Eye (tissue), 1 donor: ENCODE data around the gene CDKN1C.

Experiments used
- DNase-seq: peaks from one replicate; pipeline ENCODE4 v3.0.0-alpha.2; 2015

Gene CDKN1C

DNA sequence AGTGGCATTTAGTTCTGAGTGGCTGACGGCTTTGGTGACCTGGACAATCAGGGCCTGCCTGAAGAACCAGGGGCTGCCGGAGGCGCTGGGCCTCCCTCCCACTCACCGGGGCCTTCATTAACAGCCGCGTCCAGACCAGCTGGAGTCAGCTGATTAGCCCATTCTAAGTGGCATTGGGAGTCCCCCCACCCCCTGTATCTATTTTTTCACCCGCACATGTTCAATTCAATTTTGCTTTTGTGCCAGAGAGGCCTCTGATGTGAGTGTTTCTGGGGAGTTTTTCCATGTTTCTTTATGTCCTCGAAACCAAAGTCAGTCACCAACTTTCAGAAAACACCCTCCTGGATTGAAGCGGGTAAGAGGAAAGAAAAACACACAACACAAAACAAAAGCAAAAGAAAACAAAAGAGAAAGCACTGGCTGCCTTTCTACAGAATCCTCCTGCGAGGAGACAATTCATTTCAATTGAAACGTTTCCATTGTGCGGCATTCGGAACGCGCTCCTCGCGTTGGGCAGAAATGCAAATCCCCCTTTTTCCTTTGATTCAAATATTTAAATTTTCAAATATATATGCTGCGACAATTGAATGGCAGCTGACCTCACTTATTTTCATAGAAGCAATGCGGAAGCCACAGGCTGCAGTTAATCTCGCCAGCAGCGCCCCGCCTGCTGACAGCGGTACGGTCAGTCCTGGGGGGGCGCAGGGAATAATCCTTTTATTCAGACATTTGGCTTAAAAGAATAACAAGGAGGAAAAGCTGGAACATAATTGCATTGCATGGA, 17.7 kb downstream of the CDKN1C start:
- DNase-seq: peak; percentile 86

DNA sequence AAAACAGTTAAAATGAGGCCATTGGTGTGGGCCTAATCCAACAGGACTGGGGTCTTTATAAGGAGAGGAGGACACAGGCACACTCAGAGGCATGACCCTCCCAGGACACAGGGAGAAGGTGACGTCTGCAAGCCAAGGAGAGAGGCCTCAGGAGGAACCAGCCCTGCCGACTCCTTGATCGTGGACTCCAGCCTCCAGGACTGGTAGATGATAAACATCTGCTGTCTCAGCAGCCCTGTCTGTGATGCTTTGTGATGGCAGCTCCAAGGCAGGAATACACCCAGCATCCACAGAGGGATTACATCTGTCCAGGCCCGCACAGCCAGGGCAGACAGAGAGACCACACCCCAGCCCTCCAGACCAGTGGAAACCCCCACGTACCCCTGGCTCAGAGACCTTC, 18.4 kb downstream of the CDKN1C start:
- DNase-seq: no peak

DNA sequence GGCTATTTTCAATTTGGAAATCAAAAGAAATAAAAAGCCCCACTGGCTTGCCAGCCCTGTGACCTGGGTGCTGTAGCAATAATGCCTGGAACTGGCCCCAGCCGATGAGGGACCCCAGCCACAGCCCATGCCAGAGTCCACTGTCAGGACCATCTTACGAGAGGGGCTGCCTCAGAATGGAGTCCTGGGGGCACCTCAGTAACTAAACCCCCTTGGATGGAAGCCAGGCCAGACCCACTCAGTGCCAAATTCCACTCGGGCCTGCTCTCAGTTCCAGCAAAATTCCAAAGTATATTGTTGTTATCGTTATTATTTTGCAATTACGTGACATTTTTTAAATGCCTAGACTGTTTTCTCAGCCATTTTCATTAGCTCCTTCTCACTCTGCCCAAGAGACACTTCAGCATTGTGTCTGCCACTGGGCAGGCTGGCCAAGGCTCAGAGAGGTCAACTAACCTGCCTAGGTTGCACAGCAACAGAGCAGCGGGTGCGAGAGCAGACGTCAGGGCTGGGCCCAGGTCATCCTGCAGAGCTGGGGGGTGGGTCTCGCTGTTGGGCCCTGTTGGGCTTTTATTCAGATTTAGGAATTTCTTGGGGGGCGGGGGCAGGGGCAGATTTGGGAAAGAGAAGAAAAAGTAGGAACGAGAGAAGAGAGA, 19.5 kb downstream of the CDKN1C start:
- no peak for DNase-seq

DNA sequence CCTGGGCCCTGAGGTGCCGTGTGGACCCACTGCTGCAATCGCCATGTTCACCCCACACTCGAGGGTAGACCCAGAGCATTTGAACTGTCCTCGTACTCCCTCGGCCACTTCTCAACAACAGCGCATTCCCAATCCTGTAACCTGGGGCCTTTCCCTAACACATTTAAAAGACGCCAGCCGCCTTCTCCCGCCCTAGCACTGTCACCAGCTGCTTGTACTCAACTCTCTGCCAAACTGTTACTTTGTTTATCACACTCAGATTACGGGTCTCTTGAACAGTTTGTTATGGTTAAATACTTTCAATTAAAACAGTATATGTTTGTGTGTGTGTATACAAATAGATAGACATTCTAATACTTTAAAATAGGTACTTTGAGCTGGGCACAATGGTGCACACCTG, 20.7 kb downstream of the CDKN1C start:
- no peak for DNase-seq

DNA sequence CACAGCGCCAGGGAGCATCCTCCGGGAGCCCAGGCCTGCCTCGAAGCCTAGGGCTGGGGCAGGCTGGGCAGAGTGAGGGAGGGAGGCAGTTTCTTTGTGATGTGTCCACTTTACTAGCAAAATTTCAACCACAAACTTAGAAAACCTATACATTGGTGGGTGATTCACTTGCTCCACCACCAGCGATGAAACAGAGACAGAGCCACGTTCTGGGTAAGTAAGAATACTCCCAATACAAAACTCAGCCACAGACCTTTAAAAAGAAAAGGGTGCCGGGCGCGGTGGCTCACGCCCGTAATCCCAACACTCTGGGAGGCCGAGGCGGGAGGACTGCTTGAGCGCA, 22.3 kb downstream of the CDKN1C start:
- DNase-seq: no peak

DNA sequence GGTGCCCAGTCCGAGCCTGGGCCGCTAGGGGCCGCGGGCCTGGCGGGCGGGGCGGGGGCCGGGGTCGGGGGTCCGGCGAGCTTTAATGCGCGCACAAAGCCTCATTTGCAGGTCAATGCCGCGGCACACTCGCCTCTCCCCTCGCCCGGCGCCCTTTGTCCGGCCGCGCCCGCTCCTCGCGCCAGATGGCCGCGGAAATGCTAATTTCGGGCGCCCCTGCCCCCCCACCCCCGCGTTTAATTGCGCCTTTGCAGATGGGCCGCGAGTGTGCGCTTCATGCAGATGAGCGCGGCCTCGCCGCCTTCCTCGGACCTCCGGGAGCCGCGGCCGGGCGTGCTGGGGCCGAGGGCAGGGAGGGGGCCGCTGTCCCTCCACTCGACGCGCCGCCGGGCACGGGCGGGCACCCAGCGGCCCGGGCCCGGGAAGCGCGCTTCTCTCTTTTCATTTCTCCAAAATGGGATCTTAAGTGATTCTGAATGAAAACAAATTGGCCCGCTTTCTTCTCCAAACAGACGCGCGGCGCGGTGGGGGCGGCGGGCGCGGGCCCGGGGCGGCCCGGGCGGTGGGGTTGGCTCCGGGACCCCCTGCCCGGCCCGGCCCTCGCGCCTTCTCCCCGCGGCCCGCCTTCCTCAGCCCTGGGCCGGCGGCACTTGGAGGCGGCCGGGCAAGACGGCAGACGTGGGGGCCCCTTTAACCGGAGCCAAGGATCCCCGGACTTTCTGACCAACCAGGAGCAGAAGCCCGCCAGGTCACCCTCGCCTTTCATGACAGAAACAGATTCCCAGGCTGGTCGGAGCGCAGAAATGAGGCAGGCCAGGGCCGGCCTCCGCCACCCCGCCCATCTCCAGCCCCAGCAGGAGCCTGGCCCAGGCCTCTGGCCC, 22.9 kb downstream of the CDKN1C start:
- DNase-seq: peak; percentile 75

DNA sequence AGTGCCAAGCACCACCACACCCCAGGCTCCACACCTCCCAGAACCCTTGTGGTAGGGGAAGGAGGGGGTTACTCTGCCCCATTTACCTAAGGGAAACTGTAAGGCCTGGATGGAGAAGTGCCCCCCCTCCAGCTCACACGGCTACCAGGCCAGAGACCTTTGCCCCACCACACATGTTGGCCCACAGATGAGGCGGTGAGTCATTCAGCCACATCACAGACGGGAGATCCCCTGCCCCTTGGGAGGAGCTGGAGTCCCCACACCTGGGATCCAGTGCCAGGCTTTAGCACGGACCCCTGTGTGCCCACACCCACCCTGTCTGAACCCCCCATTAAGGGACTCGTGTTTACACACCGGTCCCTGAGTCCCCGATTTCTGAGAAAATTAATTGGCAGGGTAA, 24.9 kb downstream of the CDKN1C start:
- no peak for DNase-seq

DNA sequence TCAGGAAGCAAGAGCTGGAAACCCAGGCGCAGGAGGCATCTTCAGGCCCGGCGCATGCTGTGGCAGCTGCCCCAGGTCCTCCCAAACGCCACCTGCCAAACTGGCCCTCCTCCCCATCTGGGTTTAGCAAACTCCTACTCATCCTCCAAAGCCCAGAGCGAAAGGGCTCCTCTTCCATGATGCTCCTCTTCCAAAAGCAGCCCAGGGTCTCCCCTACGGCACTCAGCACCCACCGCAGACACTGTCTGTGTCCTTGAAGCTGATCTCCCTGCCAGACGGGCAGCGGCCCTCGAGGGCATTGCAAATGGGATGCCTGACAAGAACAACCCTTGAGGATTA, 25.9 kb downstream of the CDKN1C start:
- no peak for DNase-seq

DNA sequence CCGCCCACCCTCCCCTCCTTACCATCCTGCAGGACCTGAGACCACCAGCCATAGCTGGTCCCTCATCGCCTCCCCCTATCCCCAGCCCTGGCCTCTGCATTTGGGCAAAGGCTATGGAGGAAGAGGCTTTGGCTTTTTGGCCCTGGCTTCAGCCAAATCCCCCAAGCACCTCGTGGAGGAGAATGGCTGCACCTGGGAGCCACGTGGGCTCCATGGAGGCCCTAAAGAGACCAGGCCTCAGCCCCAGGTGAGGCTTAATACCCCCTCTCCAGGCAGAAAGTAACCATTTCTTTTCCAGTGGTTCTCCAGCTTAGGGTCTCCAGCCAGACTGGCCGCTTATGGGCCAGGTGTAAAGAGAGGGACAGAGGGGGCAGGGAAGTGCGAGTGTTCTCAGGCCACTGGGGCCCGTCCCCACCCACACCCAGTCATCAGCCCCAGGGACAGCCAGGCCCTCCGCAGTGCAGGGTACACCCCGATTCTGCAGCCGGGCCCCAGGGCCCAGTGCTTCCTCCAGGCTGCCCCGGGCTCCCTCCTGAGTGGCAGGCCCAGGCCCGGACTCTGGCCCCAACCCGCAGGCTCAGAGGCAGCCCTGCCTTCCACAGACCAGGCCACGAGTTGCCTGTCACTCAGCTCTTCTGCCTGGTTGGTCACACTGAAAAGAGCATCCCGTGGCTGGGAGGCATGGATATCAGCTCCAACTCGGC, 26.4 kb downstream of the CDKN1C start:
- DNase-seq: peak; percentile 91

DNA sequence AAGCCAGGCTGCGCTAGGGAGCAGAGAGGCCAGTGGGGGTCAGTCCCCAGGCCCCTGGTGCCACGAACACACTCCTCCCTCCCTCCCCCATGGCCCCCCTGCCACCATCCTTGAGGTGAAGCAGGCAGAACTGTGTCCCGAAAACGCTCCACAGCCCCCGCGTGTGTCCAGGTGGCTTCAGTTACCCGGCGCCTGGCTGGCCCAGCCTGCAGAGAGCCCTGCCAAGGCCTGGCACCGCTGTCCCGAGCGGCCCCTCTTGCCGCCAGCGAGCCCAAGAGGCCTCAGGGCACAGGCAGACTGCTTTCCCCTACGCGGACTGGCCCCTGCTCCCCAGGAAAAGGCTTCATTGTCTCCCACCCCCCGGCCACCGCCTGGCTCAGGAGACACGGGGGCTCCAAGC, 27.7 kb downstream of the CDKN1C start:
- DNase-seq: no peak

DNA sequence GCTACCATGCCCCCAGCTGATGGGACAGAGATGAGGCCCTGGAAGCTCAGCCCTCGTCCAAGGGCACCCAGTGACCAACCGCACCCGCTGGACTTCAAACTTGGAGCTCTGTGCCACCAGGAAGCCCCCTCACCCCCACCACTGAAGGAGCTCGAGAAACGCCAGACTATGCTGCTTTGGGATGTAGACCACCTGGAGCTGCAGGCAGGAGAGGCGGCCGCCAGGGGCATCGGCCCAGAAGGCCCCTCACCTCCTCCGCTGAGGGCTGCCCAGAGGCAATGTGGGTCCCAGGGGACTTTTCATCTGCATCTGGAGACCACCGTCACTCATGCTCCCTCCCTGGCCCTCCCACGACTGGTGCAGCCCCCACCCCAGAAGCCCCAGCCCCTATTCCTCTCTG, 28.3 kb downstream of the CDKN1C start:
- no peak for DNase-seq

DNA sequence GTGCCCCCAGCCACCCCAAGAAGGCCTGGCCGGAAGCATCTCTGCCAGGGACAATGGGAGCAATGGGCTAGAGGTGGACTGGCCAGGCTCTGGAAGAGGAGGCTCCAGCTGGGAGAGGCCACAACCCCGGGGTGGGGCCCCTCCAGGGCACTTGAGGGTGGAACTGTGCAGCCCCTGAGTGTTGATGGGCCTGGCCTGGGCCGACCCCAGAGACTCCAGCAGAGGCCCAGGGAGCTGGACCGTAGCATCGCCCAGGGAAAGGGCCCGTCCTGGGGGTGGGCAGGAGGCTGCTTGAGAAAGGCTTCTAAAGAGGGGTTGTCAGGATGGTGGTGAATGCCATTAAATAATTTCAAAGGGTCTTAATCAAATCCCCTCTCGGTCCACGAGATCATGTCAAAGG, 30.4 kb downstream of the CDKN1C start:
- no peak for DNase-seq

DNA sequence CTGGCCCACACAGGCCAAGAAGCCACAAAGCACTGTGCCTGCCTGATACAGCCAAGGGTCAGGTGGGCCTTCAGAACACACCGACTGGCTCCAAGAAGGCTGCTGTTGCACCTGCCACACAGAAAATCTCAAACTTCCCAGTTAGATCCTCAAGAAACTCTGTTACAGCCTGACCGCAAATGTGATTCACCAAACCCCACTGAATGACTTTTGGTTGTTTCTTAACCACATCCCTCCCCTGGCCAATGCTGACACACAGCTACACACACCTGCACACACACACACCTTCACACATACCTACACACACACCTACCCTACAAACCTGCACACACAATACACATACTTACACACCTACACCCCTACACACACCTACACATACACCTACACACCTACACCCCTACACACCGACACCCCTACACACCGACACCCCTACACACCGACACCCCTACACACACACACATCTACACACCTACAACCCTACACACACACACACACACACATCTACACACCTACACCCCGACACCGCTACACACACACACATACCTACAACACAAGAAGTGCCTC, 31.5 kb downstream of the CDKN1C start:
- no peak for DNase-seq

DNA sequence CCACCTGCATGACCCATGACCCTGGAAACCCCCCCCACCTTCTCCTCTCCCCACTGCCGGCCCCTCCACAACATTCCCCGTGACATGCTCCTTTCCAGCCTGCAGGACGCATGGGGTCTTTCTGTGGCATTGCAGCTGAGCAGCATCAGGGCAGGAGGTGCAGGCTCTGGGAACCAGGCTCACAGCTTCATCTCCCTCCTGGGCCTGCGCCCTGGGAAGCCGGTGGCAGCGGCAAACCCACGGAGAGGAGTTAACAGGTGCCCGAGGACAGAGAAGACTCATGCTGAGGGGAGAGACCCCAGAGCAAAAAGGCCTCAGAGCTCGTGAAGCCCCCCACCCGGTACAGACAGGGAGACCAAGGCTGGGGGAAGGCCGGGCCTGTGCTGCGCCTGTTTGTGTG, 32.2 kb downstream of the CDKN1C start:
- DNase-seq: no peak

DNA sequence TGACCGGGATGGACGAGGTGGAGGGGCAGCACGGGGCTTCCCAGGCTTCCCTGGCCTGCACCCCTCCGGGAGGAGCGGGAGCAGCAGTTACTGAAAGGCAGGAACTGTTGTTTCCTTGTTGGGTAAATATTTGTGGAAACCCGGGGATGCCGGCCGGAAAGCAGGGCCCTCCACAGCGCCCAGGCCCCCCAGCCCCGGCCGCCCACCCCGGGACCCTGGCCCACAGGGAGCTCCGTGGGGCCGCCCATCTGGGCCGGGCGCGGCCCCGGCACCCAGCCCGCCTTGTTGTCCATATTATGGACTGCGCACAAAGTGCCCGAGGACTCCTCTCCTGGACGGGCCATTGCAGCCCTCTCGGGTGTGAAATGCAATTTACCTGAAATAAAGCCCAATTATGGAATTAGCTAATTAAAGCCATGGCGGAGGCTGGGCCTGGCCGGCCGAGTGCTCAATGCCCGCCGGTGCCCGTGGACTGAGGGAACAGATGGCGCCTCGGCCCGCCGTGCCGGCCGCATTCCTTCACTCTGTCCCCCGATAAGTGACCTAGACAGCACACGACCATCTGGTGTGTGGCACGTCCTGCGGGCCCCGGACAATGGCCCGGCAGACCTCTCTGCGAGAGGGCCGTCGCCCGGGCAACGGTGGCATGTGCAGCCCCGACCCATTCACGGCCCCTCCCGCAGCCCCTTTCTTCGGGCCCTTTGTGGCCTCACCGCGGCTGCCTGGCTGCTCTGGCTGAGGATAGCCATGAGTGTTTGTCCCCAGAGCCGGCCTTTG, 35.4 kb downstream of the CDKN1C start:
- DNase-seq: peak; percentile 91

DNA sequence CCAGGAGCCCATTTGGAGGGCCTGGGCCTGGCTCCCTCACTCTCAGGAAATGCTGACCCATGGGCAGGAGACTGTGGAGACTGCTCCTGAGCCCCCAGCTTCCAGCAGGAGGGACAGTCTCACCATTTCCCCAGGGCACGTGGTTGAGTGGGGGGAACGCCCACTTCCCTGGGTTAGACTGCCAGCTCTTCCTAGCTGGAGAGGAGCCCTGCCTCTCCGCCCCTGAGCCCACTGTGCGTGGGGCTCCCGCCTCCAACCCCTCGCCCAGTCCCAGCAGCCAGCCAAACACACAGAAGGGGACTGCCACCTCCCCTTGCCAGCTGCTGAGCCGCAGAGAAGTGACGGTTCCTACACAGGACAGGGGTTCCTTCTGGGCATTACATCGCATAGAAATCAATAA, 37.1 kb downstream of the CDKN1C start:
- no peak for DNase-seq

DNA sequence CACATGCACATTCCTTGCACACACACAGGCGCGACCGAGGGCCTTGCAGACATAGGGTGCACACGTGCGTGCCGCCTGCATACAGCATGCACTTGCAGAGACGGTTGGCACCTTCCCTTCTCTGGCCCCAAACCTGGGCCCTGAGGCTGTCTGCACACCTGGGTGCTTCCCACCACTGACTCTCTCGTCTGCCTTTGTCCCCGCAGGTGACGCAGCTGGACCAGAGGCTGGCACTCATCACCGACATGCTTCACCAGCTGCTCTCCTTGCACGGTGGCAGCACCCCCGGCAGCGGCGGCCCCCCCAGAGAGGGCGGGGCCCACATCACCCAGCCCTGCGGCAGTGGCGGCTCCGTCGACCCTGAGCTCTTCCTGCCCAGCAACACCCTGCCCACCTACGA, 38.0 kb downstream of the CDKN1C start:
- no peak for DNase-seq

DNA sequence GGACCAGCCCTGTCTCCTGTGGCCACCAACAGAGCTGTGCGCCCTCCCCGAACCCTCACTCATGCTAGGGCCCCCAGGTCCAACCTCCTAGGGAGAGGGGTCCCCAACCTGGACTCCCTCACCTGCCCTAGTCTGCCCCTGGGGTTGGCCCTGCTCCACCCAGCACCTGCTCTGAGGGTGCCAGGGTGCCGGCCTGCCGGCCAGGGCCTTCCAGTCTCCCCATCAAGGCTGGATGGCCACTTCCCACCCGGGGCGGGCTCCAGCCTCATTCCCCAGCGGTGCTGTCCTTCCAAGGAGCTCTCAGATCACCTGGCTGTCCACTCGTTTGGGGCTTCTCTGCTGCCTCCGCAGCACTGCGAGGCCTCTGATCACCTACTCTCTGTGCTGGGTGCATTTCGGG, 39.1 kb downstream of the CDKN1C start:
- DNase-seq: no peak

DNA sequence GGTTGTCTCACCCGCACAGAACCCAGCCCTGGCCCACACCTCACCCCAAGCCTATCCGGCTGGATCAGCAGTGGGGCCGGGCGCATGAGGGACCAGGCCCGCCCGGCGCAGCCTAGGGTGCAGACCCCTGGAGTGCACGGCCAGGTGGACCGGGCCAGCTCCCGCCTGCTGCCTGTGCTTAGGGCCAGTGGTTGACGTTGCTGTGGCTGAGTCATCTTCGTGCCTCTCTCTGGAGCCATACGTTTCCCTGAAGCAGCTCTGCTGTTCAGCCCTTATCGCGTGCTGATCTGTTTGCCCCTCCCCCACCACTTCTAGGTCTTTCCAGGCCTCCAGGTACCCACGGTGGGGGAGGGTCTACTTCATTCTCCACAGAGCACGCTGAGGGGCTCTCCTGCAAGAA, 39.5 kb downstream of the CDKN1C start:
- DNase-seq: no peak

DNA sequence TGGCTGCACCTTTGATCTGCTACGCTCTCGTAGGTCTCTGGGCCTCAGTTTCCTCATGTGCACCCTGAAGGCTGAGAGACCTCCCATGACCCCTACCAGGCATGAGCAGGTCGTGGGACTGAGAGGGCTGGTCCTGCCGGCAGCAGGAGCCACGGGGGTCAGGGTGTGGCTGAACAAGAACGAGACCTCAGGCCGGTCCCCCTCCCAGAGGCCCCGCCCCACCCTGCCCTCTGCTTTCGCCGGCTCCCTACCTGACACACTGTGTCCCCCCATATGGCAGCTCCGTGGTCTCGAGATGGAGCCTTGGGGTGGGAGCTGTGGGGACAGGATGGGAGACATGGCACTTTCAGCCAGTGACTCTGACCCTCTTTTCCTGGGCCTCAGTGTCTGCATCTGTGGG, 40.6 kb downstream of the CDKN1C start:
- DNase-seq: no peak

DNA sequence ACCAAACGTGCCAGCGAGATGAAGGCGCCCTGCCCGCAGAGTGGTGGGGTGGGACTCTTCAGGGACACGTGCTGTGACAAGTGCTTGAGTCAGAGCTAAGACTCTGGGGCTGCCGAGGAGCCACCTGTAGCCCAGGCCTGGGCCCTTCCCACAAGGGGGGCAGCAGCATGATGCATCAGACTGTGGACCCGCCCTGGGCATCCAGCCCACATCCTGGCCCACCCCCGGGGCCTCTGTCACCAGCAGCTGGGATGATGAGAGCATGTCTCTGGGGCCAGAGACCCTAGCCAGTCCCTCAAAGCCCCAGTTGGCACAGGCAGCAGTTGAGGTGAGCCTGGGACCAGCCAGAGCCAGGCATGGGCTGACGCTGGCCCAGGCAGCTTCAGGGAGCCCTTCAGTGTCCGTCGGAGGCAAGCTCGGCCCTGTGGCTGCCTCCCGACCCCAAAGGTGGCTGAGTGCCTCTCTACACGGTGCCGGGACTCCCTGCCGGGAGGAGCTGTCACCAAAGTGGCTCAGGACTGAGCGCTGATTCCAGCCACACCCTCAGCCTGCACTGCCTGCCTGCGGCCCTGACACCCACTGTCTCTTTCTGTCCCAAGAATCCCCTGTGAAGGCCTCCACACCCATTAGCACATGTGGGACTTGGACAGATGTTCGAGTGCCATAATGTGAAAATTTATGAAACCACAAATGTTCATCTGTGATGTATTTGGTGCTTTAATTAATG, 41.3 kb downstream of the CDKN1C start:
- DNase-seq: no peak

DNA sequence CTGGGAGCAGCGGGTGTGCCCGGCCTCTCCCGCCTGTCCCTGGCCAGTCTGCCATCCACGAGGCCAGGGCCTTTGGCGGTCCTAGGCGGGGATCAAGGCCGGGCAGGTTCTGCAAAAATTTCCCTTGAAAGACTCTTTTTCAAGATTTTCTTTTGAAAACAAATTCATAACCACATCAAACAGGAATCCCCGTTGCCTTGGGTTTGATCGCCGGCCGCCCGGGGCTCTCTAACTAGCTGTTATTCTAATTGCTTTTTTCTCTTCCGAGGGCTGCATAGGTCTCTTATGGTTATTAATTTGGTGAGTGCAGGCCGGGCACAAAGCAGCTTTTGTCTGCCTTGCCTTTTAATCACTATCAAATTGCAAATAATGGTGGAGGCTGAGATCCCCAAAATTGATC, 42.0 kb downstream of the CDKN1C start:
- no peak for DNase-seq
